ENCODE results near the gene CDC42SE1.

Gene CDC42SE1

DNA sequence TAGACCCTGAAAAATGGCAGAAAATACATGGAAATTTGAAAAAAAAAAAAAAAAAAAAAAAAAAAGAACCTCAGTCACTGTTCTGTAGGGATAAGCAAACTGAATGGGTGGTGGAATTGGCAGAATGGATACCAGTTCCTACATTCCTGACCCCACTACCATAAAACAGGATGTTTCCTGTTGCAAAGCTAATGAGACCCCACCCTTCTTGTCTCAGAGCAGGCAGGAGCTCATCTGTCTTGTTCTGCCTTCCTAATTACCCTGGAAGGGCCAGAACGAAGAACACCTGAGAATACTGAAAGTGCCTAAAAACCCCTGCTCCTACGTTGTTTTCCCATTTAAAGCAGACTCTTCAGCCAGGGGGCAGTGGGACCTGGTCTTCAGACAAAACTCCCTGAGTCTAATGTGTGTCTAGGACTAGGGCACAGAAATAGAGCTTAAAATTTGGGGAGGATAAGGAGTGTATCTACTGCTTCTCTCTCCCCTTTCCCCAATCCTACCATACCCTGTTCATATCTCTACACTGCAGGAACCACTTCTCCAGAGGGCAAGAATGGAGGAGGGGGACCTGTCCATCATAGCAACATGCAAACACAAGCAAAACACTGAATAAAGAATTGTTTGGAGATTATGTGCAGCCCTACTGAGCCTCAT, 7.9 kb downstream of the CDC42SE1 start:
- DNase-seq: no peak

DNA sequence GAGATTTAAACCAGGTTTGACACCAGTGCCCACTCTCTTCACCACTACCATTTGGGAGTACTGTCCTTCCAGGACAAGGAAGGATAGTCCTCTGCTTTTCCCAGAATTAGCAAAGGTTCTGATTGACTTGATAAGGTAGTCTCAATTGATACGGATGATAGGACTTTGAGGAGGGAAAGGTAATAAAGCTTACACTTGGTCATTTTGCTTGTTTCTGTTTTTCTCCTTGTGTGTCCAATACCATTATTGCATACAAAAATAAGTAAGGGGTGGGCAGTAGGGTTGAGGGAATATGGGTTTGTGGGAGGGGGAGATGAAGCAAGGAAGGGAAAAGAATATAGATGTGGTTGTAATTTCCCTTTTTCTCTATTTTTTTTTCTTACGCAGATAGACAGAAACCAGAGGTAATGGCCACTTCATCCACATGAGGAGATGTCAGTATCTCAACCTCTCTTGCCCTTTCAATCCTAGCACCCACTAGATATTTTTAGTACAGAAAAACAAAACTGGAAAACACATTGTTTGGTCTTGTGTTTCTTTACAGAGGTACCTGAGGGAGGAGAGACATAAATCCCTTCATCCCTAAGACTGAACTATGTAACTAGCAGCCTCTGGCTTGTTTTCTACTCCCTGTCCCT, 9.3 kb downstream of the CDC42SE1 start:
- no peak for DNase-seq

DNA sequence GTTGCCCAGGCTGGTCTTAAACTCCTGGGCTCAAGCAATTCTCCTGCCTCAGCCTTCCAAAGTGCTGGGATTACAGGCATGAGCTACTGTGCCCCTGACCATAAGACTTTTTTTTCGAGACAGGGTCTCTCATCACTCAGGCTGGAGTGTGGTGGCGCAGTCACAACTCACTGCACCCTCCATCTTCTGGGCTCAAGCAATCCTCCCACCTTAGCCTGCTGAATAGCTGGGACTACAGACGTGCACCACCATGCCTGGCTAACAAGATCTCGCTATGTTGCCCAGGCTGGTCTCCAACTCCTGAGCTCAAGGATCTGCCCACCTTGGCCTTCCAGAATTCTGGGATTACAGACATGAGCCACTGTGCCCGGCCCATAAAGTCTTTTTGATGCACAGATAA, 10.0 kb downstream of the CDC42SE1 start:
- no peak for DNase-seq

DNA sequence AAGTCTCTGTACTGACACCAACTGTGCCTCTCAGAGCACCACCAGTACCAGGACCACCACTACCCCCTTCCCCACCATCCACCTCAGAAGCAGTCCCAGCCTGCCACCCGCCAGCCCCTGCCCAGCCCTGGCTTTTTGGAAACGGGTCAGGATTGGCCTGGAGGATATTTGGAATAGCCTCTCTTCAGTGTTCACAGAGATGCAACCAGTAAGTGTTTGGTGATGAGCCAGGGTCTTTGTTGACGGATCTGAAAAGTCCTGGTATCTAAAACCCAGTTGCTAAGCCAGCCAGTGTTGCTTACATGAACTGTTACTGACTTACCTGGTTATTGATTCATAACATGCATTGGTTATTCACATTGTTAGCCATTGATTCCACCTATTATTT, 10.8 kb downstream of the CDC42SE1 start:
- no peak for DNase-seq

DNA sequence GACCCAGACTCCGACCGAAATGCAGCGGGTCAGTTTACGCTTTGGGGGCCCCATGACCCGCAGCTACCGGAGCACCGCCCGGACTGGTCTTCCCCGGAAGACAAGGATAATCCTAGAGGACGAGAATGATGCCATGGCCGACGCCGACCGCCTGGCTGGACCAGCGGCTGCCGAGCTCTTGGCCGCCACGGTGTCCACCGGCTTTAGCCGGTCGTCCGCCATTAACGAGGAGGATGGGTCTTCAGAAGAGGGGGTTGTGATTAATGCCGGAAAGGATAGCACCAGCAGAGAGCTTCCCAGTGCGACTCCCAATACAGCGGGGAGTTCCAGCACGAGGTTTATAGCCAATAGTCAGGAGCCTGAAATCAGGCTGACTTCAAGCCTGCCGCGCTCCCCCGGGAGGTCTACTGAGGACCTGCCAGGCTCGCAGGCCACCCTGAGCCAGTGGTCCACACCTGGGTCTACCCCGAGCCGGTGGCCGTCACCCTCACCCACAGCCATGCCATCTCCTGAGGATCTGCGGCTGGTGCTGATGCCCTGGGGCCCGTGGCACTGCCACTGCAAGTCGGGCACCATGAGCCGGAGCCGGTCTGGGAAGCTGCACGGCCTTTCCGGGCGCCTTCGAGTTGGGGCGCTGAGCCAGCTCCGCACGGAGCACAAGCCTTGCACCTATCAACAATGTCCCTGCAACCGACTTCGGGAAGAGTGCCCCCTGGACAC, 11.3 kb downstream of the CDC42SE1 start:
- DNase-seq: peak; percentile 32

DNA sequence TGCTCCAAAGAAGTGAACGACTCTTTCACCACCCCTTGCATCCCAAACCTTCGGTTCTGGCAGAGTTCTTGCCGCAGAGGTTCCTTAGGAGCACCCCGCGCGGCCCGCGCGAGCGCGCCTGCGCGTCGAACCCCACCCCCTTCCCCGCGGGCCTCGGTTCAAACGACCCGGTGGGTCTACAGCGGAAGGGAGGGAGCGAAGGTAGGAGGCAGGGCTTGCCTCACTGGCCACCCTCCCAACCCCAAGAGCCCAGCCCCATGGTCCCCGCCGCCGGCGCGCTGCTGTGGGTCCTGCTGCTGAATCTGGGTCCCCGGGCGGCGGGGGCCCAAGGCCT, 11.9 kb downstream of the CDC42SE1 start, which contains the start of gene C1orf56:
Gene C1orf56 (plus strand): TSS at position 161 of the 334 bp plus-strand sequence. CDS start 97 bp downstream, at position 258.
- peak; percentile 46 for DNase-seq

DNA sequence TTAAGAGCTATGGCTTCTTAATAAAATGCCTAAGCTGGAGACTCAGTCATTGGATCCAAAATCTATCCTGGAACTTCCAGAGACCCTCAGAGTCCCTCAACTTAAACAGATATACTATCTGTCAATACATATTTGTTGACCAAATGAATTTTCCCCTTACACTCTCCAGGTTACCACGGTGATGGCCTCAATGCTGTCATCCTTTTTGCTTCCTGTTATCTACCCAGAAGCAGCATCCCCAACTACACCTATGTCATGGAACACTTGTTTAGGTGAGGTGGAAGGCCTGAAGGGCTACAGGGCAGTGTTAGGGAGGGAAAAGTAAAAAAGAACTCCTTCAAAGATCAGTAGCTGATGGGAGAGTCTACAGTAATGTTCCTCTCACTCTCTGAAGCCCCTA, 16.3 kb downstream of the CDC42SE1 start:
- no peak for DNase-seq

DNA sequence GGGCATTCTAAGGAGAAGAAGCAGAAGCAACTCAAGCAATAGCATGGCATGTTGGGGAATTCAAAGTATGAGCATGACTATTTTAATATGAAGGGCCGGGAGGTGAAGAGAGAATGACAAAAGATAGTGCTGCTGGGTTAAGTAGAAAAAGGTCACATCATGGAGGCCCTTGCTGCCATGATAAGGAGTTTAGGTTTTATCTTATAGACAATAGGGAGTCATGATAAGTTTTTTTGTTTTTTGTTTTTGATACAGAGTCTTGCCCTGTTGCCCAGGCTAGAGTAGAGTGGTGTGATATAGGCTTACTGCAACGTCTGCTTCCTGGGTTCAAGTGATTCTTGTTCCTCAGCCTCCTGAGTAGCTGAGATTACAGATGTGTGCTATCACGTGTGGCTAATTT, 19.9 kb downstream of the CDC42SE1 start:
- no peak for DNase-seq

DNA sequence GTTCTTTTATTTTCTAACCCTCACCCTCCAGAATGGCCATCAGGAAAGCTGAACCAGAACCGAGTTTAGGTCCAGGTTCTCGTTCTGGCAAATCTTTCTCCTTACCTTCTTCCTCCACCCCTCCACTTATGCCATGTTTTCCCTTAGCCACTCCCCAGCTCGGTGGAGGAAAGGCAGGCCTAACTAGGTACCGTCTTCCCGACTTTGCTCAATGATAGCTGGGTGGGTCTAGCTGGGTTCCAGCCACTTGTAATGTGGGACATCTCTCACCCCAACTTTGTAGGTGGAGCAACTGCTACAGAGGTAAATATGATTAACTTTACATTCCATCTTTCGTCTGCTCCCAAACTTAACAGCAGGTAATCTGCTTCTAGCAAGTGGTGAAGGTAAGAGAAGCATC, 22.4 kb downstream of the CDC42SE1 start:
- no peak for DNase-seq

DNA sequence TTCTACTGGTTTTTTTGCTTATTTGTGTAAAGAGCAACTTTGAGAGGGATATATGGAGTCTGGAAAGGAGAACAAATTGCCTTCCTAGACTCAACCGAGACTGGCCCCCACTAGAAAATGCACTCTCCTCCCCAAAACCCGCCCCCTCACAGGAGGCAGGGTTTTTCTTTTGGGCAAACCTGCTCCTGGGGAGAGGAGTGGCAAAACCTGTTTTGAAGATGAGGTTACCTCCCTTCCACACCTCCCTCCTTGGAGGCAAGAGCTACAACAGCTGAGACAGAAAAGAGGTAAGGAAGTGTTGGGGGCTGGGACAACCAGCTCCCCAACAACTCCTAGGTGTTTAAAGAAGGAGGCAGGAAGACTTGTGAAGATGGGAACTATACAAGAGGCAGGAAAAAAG, 23.1 kb downstream of the CDC42SE1 start, which contains the start of gene BNIPL:
Gene BNIPL (plus strand): TSS at position 231 of the 400 bp plus-strand sequence. CDS start 140 bp downstream, at position 371.
- DNase-seq: no peak

DNA sequence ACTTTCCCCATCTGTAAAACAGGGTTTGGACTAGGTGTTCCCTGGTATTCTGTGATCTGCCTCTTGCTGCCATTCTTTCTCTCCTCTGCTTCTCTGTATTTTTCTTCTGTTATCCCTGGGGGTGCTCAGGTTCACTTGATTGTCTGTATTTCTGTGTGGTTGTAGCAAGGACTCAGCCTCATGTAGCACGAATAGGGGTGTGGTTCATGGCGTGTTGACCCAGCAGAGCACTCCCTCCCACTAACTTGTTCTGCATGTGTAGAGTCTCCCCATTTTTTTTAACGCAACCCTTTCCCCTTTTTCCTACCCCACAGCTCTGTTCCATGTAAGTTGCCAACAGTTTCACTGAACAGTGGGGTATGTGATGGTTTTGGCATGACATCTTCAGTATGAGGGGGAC, 24.3 kb downstream of the CDC42SE1 start:
- DNase-seq: no peak

DNA sequence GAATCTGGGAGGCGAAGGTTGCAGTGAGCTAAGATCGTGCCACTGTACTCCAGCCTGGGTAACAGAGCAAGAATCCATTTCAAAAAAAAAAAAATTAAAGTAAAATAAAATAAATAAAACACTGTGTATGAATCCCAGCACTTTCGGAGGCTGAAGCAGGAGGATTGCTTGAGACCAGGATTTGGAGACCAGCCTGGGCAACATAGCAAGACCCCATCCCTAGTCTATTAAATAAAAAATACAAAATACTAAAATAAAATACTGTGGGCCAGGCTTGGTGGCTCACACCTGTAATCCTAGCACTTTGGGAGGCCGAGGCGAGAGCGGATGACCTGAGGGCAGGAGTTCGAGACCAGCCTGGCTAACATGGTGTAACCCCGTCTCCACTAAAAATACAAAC, 27.3 kb downstream of the CDC42SE1 start:
- no peak for DNase-seq

DNA sequence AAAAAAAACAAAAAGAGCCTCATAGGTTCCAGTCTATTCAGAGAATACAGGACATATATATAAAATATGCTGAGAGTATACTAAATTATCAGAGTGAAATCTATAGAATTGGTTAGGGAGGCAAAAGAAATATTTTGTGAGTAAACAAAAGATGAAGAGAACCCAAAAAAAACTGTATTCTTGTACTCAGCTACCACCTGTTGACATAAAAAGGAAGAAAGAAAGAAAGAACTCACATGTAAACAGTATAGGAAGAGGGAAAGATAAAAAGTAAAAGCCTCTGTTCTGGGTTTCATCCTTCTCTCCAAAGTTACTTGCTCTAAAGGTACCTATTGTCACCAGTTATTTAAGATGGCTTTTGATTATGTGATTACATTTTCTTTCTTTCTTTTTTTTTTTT, 33.0 kb downstream of the CDC42SE1 start:
- no peak for DNase-seq

DNA sequence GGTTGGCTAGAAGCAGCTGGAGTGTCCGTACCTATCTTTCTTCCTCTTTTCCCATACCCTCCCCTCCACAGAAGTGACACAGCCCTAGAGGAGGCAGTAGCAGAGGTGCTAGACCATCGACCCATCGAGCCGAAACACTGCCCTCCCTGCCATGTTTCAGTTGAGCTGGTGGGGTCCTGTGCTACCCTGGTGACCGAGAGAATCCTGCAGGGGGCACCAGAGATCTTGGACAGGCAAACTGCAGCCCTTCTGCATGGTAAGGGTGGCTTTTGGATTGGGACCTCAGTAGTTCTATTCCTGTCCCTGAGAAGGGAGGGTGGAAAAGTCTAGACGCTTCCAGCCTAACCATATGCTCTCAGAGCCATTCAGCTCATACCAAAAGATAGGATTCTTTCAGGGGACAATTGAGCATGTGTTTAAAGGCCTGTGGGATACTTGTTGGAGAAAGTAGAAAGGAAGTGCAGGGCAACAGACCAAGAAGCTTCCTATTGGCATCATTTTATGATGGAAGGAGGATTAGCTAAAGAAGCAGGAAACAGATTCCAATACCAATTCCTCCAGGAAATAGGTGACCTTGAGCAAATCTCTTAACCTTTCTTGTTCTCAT, 34.8 kb downstream of the CDC42SE1 start:
- no peak for DNase-seq

DNA sequence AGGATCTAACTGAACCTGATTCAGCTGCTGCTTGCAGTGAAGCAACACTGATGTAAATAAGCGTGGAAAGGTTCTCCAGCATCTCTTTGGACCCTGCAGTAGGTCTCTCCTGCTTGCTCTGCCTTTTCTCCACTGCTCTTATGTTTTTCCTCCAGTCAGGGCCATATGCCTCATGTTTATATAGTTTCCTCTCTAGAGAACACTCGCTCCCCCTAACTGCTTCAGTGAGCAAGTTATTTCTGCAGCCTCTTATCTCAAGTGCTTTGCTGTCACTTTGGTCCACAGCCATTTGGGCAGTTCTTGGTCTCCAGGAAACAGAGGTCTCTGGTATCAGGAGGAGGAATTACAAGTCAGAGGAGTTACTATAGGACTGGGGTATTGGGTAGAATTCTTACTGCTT, 45.9 kb downstream of the CDC42SE1 start:
- no peak for DNase-seq

DNA sequence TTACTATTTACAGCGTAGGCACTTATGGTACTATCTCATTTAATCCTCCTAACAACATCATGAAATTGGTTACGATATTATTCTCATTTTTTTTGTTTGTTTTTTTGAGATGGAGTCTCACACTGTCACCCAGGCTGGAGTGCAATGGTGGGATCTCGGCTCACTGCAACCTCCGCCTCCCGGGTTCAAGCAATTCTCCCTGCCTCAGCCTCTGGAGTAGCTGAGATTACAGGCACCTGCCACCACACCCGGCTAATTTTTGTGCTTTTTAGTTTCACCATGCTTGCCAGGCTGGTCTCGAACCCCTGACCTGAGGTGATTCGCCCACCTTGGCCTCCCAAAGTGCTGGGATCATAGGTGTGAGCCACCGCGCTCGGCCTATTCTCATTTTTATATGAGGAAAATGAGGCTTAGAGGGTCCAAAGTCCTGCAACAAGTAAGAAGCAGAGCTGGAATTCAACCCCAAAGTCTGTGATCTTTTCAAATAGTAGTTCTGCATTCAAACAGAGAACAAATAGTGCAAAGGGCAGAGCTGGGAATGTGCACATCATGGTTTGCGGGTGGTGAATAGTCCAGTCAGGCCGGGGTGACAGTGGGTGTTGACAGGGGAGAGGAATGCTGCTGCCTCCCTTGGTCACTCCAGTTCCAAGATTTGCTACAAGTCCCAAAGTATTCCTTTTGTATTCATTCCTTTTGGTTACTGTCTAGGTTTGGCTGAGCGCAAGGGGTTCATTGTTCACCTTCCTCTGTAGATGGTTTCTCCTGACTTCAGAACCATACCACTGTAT, 46.5 kb downstream of the CDC42SE1 start:
- no peak for DNase-seq

DNA sequence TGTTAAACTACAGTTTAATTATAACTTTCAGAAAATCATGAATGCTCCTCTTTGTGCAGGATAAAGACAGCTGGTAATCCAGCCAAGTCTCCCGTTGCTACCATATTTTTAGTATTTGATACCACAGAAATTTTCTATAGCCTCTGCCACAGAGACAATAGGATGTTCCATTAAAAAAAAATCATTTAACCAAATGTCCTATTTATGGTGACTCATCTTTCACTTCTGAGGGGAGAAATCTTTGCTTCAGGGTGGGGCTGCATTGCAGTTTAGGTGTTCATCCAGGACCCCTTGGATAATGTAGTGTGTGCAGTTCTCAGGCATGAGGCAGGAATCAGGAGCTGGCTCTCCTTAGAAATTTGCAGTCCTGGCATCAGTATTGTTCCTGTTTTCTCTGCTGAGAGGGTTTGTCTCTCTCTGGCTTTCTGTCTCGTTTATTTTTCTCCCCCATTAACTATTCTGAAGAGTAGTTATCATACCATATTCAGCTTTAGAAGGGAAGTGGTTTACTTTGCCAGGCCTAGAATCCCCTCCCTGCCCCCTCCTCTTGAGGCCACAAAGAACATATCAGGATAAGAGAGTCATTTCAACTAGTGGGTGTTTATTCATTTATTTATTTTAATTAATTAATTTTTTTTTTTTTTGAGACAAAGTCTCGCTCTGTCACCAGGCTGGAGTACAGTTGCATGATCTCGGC, 48.1 kb downstream of the CDC42SE1 start:
- no peak for DNase-seq

DNA sequence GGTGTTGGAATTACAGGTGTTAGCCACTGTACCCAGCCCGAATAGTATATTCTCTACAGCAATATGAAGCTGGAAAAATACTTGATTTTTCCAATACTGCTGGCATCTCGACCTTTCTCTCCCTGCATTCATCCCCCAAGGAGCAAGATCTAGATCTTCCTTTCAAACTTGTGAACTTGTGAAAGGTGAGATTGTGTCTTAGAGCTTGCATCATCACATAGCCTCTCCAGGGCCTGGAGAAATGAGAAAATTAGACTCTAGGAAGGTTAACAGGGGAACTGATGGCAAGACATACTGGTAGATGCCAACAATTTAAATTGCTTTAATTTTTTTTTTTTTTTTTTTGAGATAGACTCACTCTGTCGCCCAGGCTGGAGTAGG, 49.1 kb downstream of the CDC42SE1 start:
- no peak for DNase-seq

DNA sequence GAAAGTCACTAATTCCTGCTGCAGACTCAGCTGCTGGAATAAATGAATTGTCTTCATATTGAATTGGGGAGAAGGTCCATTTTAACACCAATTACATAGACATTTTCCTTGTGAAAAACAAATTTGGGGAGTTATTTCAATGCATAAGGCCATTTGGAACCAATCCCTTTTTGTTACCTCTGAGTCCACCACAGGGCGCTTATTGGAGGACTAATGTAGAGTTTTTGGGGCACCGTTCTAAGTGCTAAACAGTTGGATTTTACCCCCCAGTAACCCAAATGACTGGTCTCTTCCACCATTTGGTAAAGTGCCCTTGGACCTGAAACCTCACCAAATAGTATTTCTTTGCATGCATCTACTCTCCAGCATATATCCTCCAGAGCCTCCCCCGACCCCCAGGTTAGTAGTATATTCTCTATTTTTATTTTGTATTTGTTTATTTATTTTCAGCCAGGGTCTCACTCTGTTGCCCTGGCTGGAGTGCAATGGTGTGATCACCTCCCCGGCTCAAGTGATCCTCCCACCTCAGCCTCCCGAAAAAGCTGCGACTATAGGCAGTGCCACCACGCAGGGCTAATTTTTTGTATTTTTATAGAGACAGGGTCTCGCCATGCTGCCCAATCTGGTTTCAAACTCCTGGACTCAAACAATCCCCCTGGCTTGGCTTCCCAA, 49.6 kb downstream of the CDC42SE1 start:
- DNase-seq: no peak

DNA sequence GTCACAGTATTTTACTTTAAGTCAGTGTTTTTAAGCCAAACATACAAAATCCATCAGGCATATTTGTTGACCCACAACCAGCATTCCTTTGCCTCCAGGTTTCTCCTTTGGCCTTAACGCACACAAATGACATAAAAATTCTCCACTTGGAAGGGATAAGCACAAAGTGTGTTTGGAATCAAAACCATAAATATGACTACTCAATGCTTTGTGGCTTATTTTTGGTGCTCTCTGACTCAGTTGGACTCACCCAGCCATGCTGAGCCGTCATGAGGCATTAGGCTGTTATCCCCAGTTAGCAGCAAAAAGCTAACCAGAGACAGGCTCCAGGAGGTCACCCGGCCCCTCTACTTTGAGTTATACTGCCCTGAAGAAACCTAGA, 50.2 kb downstream of the CDC42SE1 start:
- DNase-seq: no peak
